ENCODE measurements around the gene FCGR2B.

- TF ChIP-seq CTCF (IDR thresholded peaks at IDR 0.05; ENCODE audit: borderline replicate concordance, extremely low read depth, low read length, poor library complexity, severe bottlenecking) (no peak), EZH2 (IDR thresholded peaks at IDR 0.05; ENCODE audit: borderline replicate concordance, low read depth, low read length, severe bottlenecking) (no peak)
These were observed 64.4 kb downstream of the FCGR2B start for GRCh38 chr1:161727256-161727924.

Measured in DND-41 (cell line).